PFSK-1 (cell line): ENCODE results near the gene PLCL2.

ENCODE experiments used
- FOXP2 ChIP-seq: optimal IDR thresholded peaks from 2 replicates; pipeline ENCODE3; 2011; ENCODE audit warnings: borderline replicate concordance, control low read depth, inconsistent platforms; ENCODE audit not compliant: insufficient read depth; ENCODE audit errors: extremely low read length, extremely low read depth
- POLR2AphosphoS5 ChIP-seq: IDR thresholded peaks from 2 replicates; pipeline ENCODE4 v1.6.1; 2012; ENCODE audit warnings: low read depth, mild to moderate bottlenecking, control low read depth, low read length, moderate library complexity
- REST ChIP-seq, 2 experiments: IDR thresholded peaks; 2 replicates each; pipeline versions ENCODE4 v1.6.1 to v1.8.0; 2011 to 2012; ENCODE audit warnings: low read depth in 2 of 2, low read length in 2 of 2, control low read depth in 1 of 2, inconsistent platforms in 1 of 2, mild to moderate bottlenecking in 1 of 2, moderate library complexity in 1 of 2; ENCODE audit not compliant: insufficient read depth in 1 of 2
- SIN3A ChIP-seq: IDR thresholded peaks from 2 replicates; pipeline ENCODE4 v1.6.1; 2012; ENCODE audit warnings: mild to moderate bottlenecking, low read length, moderate library complexity, borderline replicate concordance; ENCODE audit not compliant: insufficient read depth
- TAF1 ChIP-seq: IDR thresholded peaks from 2 replicates; pipeline ENCODE4 v1.6.1; 2012; ENCODE audit warnings: low read length, control low read depth, borderline replicate concordance; ENCODE audit not compliant: insufficient read depth

The PLCL2 gene

GRCh38 chr3:16995601-16996000 is 110.8 kb downstream of the PLCL2 start:
- no peak for TF ChIP-seq FOXP2
- TF ChIP-seq REST (IDR thresholded peaks at IDR 0.05; ENCODE audit: insufficient read depth in 1 of 2, low read depth in 2 of 2, low read length in 2 of 2) = no peak
- no peak for TF ChIP-seq POLR2AphosphoS5
- TF ChIP-seq SIN3A = no peak

- TF ChIP-seq TAF1 = no peak
- no peak for TF ChIP-seq REST (IDR thresholded peaks at IDR 0.05; ENCODE audit: insufficient read depth in 1 of 2, low read depth in 2 of 2, low read length in 2 of 2)
Observed at GRCh38 chr3:16998236-16998923, 113.6 kb downstream of the PLCL2 start.

- TF ChIP-seq TAF1 (no peak), REST (IDR thresholded peaks at IDR 0.05; ENCODE audit: insufficient read depth in 1 of 2, low read depth in 2 of 2, low read length in 2 of 2) (no peak)
Observed at GRCh38 chr3:16999161-16999560, 114.4 kb downstream of the PLCL2 start.

GRCh38 chr3:16999871-17000270 is 115.1 kb downstream of the PLCL2 start:
- no peak for TF ChIP-seq FOXP2
- no peak for TF ChIP-seq POLR2AphosphoS5
- no peak for TF ChIP-seq TAF1
- no peak for TF ChIP-seq SIN3A
- TF ChIP-seq REST (IDR thresholded peaks at IDR 0.05; ENCODE audit: insufficient read depth in 1 of 2, low read depth in 2 of 2, low read length in 2 of 2) = no peak

- TF ChIP-seq SIN3A = no peak
- no peak for TF ChIP-seq POLR2AphosphoS5
- no peak for TF ChIP-seq TAF1
Observed at GRCh38 chr3:17003457-17003856, 118.7 kb downstream of the PLCL2 start.
